Activated T-helper 17 cell treated with anti-CD3 and anti-CD28 coated beads, Interleukin-2, amount 50 U/mL, for 72 hours (primary cell): ENCODE results near the gene CCDC13. TPM values are rescaled to one million over a fixed set of nuclear protein-coding genes. Genes with fewer than 3 reads are reported as not detected.
"Not testable (repeated sequence)": the region's sequence is repeated elsewhere in the genome, so short reads cannot be mapped to it uniquely, and the experiment has no call there.

ENCODE experiments used
- ATAC-seq: fragments of 150-1000 bp; cut with Tn5 transposase; replicated peaks from 2 replicates; pipeline ENCODE4 v1.10.0; 2021; ENCODE audit warnings: mild to moderate bottlenecking, moderate library complexity
- H3K27ac Mint-ChIP-seq: one replicate; pipeline ENCODE4 v1.8.0; 2022; ENCODE audit warnings: mixed read lengths
- H3K27me3 Mint-ChIP-seq: one replicate; pipeline ENCODE4 v1.8.0; 2022; ENCODE audit warnings: mixed read lengths
- H3K36me3 Mint-ChIP-seq: one replicate; pipeline ENCODE4 v1.8.0; 2022; ENCODE audit warnings: low read depth, mild to moderate bottlenecking, mixed read lengths
- H3K4me1 Mint-ChIP-seq: one replicate; pipeline ENCODE4 v1.8.0; 2022; ENCODE audit warnings: mixed read lengths
- H3K4me3 Mint-ChIP-seq: one replicate; pipeline ENCODE4 v1.8.0; 2022; ENCODE audit warnings: mild to moderate bottlenecking, mixed read lengths
- H3K9me3 Mint-ChIP-seq: one replicate; pipeline ENCODE4 v1.8.0; 2022; ENCODE audit warnings: mixed read lengths
- total RNA-seq, 2 donors: library from RNA; stranded (reverse); gene quantifications; one replicate each; pipeline ENCODE4 v1.2.3, GENCODE V29; 2022

CCDC13 gene, protein sequence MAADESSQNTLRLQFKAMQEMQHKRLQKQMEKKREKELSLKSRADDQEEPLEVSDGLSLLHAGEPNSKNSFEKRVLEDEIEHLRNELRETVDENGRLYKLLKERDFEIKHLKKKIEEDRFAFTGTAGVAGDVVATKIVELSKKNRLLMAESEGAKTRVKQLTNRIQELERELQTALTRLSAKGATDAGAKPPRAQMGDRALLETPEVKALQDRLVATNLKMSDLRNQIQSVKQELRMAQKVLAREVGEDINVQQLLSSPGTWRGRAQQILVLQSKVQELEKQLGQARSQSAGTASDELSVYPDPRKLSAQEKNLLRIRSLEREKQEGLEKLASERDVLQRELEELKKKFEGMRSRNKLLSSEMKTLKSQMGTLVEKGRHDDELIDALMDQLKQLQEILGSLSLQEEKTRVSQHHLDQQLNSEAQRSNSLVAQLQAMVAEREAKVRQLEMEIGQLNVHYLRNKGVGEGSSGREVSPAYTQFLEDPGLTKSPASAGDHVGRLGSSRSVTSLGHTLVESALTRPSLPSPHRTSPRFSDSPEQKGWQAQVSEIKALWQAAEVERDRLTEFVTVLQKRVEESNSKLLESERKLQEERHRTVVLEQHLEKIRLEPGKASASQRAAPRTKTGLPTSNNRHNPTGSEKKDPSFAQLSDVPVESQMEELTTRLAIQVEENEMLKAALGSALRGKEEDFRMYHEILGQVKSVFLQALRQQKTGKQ
- total RNA-seq = under 1 TPM in 1 of 2 donors, not detected in 1; 0.24 TPM

GRCh38 chr3:42772670-42773408, at the start of gene CCDC13:
Gene CCDC13 (minus strand): TSS chr3:42773253. CDS start chr3:42758345, 14,908 bp downstream.
- no peaks in the 10 kb centered on the region for H3K36me3 Mint-ChIP-seq
- H3K9me3 Mint-ChIP-seq = no peaks in the 10 kb centered on the region
- H3K27me3 Mint-ChIP-seq = no peaks in the 10 kb centered on the region
- H3K4me1 Mint-ChIP-seq = peaks cover 4% of the 10 kb centered on the region
- peak within 1 kb of the TSS; percentile 90 for H3K27ac Mint-ChIP-seq
- ATAC-seq = peak; percentile 97
- H3K4me3 Mint-ChIP-seq = peak within 1 kb of the TSS; percentile 87

DNA sequence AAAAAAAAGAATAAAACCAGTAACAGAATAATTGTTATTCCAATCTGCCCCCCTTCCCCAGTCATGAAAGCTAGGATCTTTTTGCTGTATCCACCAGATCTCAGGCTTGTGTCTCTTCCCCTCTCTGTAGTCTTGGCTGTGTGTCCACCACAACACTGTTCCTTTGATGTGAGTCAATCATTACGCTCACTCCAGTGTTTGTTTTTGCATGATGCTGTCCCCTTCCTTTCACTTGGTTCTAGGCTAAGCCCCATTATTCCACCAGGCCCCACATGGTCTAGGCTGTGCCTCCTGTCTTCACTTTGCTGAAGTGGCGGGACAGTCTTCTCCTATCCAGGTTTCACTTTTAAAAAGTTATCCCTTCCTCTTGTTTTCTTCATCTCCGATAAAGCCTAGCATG, 49.8 kb upstream of the CCDC13 start:
- no peak for ATAC-seq
- no peak overlapping the region for H3K4me3 Mint-ChIP-seq
- no peaks in the 10 kb centered on the region for H3K36me3 Mint-ChIP-seq
- peaks cover 16% of the 10 kb centered on the region for H3K27me3 Mint-ChIP-seq
- peak overlapping the region; percentile 37 for H3K27ac Mint-ChIP-seq
- peaks cover 4% of the 10 kb centered on the region for H3K4me1 Mint-ChIP-seq
- no peaks in the 10 kb centered on the region for H3K9me3 Mint-ChIP-seq

DNA sequence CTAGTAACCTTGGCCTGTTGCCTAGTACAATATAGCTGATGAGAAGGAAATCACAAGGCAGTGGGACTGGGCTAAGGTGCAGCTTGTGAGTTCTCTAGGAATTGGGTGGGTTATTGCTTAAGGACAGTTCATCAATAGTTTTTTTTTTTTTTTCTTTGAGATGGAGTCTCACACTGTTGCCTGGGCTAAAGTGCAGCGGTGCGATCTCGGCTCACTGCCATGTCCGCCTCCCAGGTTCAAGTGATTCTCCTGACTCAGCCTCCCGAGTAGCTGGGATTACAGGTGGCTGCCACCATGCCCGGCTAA, 47.6 kb upstream of the CCDC13 start:
- Mint-ChIP-seq H3K27ac (no peak overlapping the region), H3K27me3 (peaks cover 12% of the 10 kb centered on the region), H3K4me3 (no peak overlapping the region), H3K9me3 (no peaks in the 10 kb centered on the region), H3K36me3 (no peaks in the 10 kb centered on the region), H3K4me1 (peaks cover 4% of the 10 kb centered on the region)
- ATAC-seq = no peak

DNA sequence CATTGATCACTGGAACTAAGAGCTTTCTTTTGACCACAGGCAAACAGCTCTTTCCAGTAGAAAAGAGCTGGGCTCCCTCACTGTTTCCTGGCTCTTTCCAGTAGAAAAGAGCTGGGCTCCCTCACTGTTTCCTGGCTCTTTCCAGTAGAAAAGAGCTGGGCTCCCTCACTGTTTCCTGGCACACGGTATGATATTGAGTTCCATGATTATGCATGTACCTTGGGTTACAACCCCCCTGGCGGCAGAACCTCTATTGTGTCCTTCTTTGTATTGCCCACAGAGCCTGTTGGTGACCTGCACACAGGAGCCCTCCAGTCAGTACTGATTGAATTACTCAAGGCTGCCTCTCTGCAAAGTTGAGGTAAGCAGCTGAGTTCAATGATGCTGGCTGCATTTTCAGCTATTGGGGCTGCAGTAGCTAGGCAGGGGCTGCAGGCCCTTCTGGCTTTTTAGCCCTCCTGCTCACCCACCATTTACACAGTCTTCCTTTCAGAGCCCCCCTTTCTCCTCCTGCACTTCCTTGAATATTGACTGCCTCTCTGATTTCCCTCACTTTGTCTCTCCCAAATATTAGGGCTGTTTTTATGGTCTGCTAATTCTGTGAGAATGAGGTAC, 46.4 kb upstream of the CCDC13 start:
- ATAC-seq = no peak
- no peaks in the 10 kb centered on the region for H3K9me3 Mint-ChIP-seq
- H3K36me3 Mint-ChIP-seq = no peaks in the 10 kb centered on the region
- peaks cover 4% of the 10 kb centered on the region for H3K4me1 Mint-ChIP-seq
- peaks cover 9% of the 10 kb centered on the region for H3K27me3 Mint-ChIP-seq
- H3K27ac Mint-ChIP-seq = no peak overlapping the region
- H3K4me3 Mint-ChIP-seq = no peak overlapping the region

DNA sequence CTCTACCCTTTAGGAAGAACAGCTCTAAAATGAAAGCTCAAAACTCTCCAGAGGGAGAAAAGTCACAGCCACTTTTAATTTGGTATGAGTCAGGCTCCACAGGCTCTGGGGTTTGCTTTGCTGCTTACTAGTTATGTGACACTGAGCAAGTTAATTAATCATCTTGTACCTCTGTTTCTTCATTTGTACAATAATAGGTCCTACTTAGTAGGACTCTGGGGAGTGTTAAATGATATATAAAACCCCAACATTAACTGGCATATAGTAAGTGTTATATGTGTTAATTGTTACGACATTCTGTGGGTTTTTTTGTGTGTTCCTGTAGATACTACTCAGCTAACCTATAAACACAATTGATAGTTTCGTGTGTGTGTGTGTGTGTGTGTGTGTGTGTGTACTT, 42.8 kb upstream of the CCDC13 start:
- no peak overlapping the region for H3K4me3 Mint-ChIP-seq
- ATAC-seq = no peak
- H3K4me1 Mint-ChIP-seq = no peaks in the 10 kb centered on the region
- H3K9me3 Mint-ChIP-seq = no peaks in the 10 kb centered on the region
- peaks cover 3% of the 10 kb centered on the region for H3K27me3 Mint-ChIP-seq
- no peak overlapping the region for H3K27ac Mint-ChIP-seq
- no peaks in the 10 kb centered on the region for H3K36me3 Mint-ChIP-seq

- ATAC-seq = no peak
- Mint-ChIP-seq H3K36me3 (no peaks in the 10 kb centered on the region), H3K27ac (no peak overlapping the region), H3K4me3 (no peak overlapping the region), H3K27me3 (peaks cover 3% of the 10 kb centered on the region), H3K9me3 (no peaks in the 10 kb centered on the region), H3K4me1 (no peaks in the 10 kb centered on the region)
These were observed 42.0 kb upstream of the CCDC13 start for GRCh38 chr3:42814914-42815507.

GRCh38 chr3:42814246-42814645, 41.2 kb upstream of the CCDC13 start:
- Mint-ChIP-seq H3K27ac (no peak overlapping the region), H3K4me3 (no peak overlapping the region), H3K4me1 (no peaks in the 10 kb centered on the region), H3K27me3 (no peaks in the 10 kb centered on the region), H3K36me3 (no peaks in the 10 kb centered on the region), H3K9me3 (no peaks in the 10 kb centered on the region)
- ATAC-seq = no peak

- not testable (repeated sequence) for H3K4me1 Mint-ChIP-seq, ATAC-seq, H3K4me3 Mint-ChIP-seq, H3K36me3 Mint-ChIP-seq, H3K27me3 Mint-ChIP-seq, H3K9me3 Mint-ChIP-seq, H3K27ac Mint-ChIP-seq
These were observed 38.2 kb upstream of the CCDC13 start for GRCh38 chr3:42811118-42811883.

GRCh38 chr3:42810706-42811105, 37.7 kb upstream of the CCDC13 start:
- H3K27ac Mint-ChIP-seq, H3K4me1 Mint-ChIP-seq, H3K27me3 Mint-ChIP-seq, ATAC-seq, H3K9me3 Mint-ChIP-seq, H3K4me3 Mint-ChIP-seq, H3K36me3 Mint-ChIP-seq: not testable (repeated sequence)

- ATAC-seq = no peak
- H3K27me3 Mint-ChIP-seq = peaks cover 3% of the 10 kb centered on the region
- H3K9me3 Mint-ChIP-seq = no peaks in the 10 kb centered on the region
- H3K27ac Mint-ChIP-seq = no peak within 1 kb of the TSS
- no peak within 1 kb of the TSS for H3K4me3 Mint-ChIP-seq
- no peaks in the 10 kb centered on the region for H3K4me1 Mint-ChIP-seq
- peaks cover 4% of the 10 kb centered on the region for H3K36me3 Mint-ChIP-seq
These were observed 36.1 kb upstream of the CCDC13 start, which contains the start of gene ACKR2 for GRCh38 chr3:42809202-42809601. Gene ACKR2 (plus strand): TSS chr3:42809445. CDS start chr3:42864503, 55,058 bp downstream.

- no peak overlapping the region for H3K27ac Mint-ChIP-seq
- H3K27me3 Mint-ChIP-seq = peaks cover 3% of the 10 kb centered on the region
- no peak for ATAC-seq
- no peaks in the 10 kb centered on the region for H3K9me3 Mint-ChIP-seq
- peaks cover 3% of the 10 kb centered on the region for H3K4me1 Mint-ChIP-seq
- H3K36me3 Mint-ChIP-seq = peaks cover 11% of the 10 kb centered on the region
- no peak overlapping the region for H3K4me3 Mint-ChIP-seq
These were observed 34.9 kb upstream of the CCDC13 start for GRCh38 chr3:42807929-42808328.

DNA sequence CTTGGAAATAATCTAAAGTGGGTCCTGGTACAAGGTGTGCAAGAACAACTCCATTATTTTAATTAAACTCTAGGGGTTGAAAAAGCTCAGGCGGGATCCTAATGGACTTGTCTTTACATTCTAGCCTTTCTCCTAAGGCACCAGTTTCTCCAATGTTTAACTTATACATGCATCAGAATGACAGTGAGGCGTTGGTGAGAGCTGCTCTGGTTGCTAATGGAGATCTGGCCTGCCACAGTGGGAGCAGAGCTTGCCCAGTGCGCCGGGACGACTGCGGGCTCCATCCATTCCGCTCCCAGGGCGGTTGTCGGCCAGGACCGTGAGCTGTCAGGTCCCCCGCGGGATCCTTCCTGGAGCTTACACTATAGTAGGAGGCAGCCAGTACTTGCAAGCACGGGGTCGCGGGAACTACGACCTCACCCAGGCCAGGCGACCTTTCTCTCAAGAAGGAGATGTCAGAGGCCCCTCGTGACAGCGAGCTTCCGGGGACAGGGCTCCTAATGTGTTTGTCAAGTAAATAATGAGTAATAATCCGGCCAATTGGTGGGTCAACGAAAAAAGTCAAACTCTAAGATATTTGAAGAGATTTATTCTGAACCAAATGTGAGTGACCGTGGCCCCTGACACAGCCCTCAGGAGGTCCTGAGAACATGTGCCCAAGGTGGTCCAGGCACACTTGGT, 32.2 kb upstream of the CCDC13 start:
- ATAC-seq = no peak
- peaks cover 23% of the 10 kb centered on the region for H3K36me3 Mint-ChIP-seq

DNA sequence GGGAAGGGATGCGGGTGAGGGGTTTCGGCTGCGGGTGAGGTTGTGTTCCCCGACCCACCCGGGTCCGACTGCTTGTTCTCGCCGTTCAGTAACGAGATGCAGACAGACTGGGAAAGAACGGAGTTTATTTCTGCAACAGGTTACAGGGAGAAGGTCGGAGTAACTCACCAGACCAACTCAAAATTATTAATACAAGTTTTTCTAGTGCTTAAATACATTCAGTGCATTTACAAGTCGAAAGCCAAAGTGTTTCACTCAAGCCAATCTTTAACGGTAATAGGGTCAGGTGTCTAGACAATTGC, 31.7 kb upstream of the CCDC13 start:
- Mint-ChIP-seq H3K4me1 (peaks cover 20% of the 10 kb centered on the region), H3K36me3 (peaks cover 25% of the 10 kb centered on the region), H3K9me3 (no peaks in the 10 kb centered on the region), H3K27me3 (peaks cover 3% of the 10 kb centered on the region), H3K4me3 (peak overlapping the region; percentile 98), H3K27ac (peak overlapping the region; percentile 98)
- no peak for ATAC-seq

More for the DNA sequence above, 32.2 kb upstream of the CCDC13 start:
- H3K27me3 Mint-ChIP-seq = peaks cover 3% of the 10 kb centered on the region
- peak overlapping the region; percentile 98 for H3K27ac Mint-ChIP-seq
- H3K9me3 Mint-ChIP-seq = no peaks in the 10 kb centered on the region
- peaks cover 18% of the 10 kb centered on the region for H3K4me1 Mint-ChIP-seq
- H3K4me3 Mint-ChIP-seq = peak overlapping the region; percentile 98
